Tibial nerve (tissue), 4 donors: ENCODE results near the gene TERT.

Source experiments
- CTCF ChIP-seq, 5 experiments: fragments of 200-600 bp in 3 of 5; fragments of 450-650 bp in 2 of 5; sonication (generic) in 3 of 5; IDR thresholded peaks; one replicate each; pipeline ENCODE4 v1.5.1; 2016 to 2019; ENCODE audit warnings: antibody characterized with exemption in 5 of 5, mild to moderate bottlenecking in 3 of 5, moderate library complexity in 2 of 5
- EP300 ChIP-seq, 2 donors: sonication (generic); formaldehyde crosslinking; IDR thresholded peaks; one replicate each; pipeline ENCODE4 v1.6.1; 2017; ENCODE audit warnings: antibody characterized with exemption in 2 of 2, mild to moderate bottlenecking in 1 of 2
- POLR2A ChIP-seq, 2 donors: fragments of 450-650 bp; IDR thresholded peaks; one replicate each; pipeline ENCODE4 v1.6.1; 2017; ENCODE audit warnings: antibody characterized with exemption in 2 of 2, mild to moderate bottlenecking in 2 of 2, moderate library complexity in 2 of 2

- TF ChIP-seq CTCF (IDR thresholded peaks at IDR 0.05), result no peak
- no peak for TF ChIP-seq POLR2A (IDR thresholded peaks at IDR 0.05)
- no peak for TF ChIP-seq EP300 (IDR thresholded peaks at IDR 0.05)
These were observed 47.0 kb upstream of the TERT start for GRCh38 chr5:1341863-1342262.
